K562 (cell line): ENCODE results near the gene KLHL22.
"Not testable (repeated sequence)": the region's sequence is repeated elsewhere in the genome, so short reads cannot be mapped to it uniquely, and the experiment has no call there.

Experiments used
- CBFA2T2 ChIP-seq: fragments of 450-650 bp; conservative IDR thresholded peaks from 2 replicates; pipeline ENCODE4 v1.6.1; 2017; ENCODE audit warnings: mild to moderate bottlenecking
- CBX8 ChIP-seq: fragments of 200-600 bp; sonication (generic); IDR thresholded peaks from 2 replicates; pipeline ENCODE4 v1.6.1; 2012; ENCODE audit warnings: borderline replicate concordance, mixed run types, low read depth, mild to moderate bottlenecking, moderate library complexity, mixed read lengths, low read length, control low read depth, inconsistent platforms; ENCODE audit not compliant: poor library complexity, severe bottlenecking; ENCODE audit errors: extremely low read depth
- CEBPG ChIP-seq, 3 experiments: fragments of 200-800 bp in 1 of 3; sonication (Bioruptor generic) in 1 of 3; sonication (generic) in 1 of 3; formaldehyde crosslinking in 1 of 3; IDR thresholded peaks in 2 of 3; conservative IDR thresholded peaks in 1 of 3; 2 replicates each; pipeline versions ENCODE4 v1.6.1 to v1.8.0; 2016 to 2022; ENCODE audit warnings: missing compliant biosample characterization in 2 of 3, missing genetic modification characterization in 2 of 3, mild to moderate bottlenecking in 1 of 3, missing genetic modification reagents in 1 of 3
- EZH2 ChIP-seq: IDR thresholded peaks from 2 replicates; pipeline ENCODE4 v1.6.1; 2012; ENCODE audit warnings: low read depth, mild to moderate bottlenecking, inconsistent platforms, low read length, borderline replicate concordance
- SMARCB1 ChIP-seq: IDR thresholded peaks from 2 replicates; pipeline ENCODE4 v1.6.1; 2011; ENCODE audit warnings: improper control_type of control experiment, low read depth; ENCODE audit not compliant: insufficient read length
- SOX6 ChIP-seq: fragments of 450-650 bp; IDR thresholded peaks from 2 replicates; pipeline ENCODE4 v1.6.1; 2014; ENCODE audit warnings: mild to moderate bottlenecking
- TFAM ChIP-seq: fragments of 250-450 bp; sonication (Bioruptor Pico); conservative IDR thresholded peaks from 2 replicates; pipeline ENCODE4 v1.5.0; 2021; ENCODE audit warnings: mild to moderate bottlenecking, moderate library complexity
- TF ChIP-seq, protein P1 (sequence below): fragments of 450-650 bp; IDR thresholded peaks from 2 replicates; pipeline ENCODE4 v1.6.1; 2018; ENCODE audit not compliant: partially characterized antibody

DNA sequence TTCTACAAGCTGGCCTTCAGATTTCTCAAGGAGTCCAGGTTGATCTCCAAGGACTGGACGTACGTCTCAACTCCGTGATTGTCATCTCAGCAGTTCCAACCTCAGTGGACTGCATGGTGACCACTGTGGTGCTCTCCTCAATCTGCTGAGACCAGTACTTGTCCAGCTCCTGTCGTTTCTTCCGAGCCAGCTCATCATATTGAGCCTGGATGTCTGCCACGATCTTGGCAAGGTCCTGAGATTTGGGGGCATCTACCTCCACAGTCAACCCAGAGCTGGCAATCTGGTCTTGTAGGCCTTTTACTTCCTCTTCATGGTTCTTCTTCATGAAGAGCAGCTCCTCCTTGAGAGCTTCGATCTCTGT is 12.5 kb downstream of the KLHL22 start:
- not testable (repeated sequence) for TF ChIP-seq CBX8; EZH2; SMARCB1; TFAM (CRISPR knock-in tag); CBFA2T2; CEBPG (CRISPR knock-in tag; IDR thresholded peaks at IDR 0.05); CEBPG (tag; conservative IDR thresholded peaks at IDR 0.05 in 1 of 2, IDR thresholded peaks at IDR 0.05 in 1 of 2); SOX6
- TF ChIP-seq, protein P1, sequence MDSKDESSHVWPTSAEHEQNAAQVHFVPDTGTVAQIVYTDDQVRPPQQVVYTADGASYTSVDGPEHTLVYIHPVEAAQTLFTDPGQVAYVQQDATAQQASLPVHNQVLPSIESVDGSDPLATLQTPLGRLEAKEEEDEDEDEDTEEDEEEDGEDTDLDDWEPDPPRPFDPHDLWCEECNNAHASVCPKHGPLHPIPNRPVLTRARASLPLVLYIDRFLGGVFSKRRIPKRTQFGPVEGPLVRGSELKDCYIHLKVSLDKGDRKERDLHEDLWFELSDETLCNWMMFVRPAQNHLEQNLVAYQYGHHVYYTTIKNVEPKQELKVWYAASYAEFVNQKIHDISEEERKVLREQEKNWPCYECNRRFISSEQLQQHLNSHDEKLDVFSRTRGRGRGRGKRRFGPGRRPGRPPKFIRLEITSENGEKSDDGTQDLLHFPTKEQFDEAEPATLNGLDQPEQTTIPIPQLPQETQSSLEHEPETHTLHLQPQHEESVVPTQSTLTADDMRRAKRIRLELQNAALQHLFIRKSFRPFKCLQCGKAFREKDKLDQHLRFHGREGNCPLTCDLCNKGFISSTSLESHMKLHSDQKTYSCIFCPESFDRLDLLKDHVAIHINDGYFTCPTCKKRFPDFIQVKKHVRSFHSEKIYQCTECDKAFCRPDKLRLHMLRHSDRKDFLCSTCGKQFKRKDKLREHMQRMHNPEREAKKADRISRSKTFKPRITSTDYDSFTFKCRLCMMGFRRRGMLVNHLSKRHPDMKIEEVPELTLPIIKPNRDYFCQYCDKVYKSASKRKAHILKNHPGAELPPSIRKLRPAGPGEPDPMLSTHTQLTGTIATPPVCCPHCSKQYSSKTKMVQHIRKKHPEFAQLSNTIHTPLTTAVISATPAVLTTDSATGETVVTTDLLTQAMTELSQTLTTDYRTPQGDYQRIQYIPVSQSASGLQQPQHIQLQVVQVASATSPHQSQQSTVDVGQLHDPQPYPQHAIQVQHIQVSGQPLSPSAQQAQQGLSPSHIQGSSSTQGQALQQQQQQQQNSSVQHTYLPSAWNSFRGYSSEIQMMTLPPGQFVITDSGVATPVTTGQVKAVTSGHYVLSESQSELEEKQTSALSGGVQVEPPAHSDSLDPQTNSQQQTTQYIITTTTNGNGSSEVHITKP, result not testable (repeated sequence)
